ENCODE results near the gene SAXO2.
"Not testable (repeated sequence)": the region's sequence is repeated elsewhere in the genome, so short reads cannot be mapped to it uniquely, and the experiment has no call there.

The SAXO2 gene

DNA sequence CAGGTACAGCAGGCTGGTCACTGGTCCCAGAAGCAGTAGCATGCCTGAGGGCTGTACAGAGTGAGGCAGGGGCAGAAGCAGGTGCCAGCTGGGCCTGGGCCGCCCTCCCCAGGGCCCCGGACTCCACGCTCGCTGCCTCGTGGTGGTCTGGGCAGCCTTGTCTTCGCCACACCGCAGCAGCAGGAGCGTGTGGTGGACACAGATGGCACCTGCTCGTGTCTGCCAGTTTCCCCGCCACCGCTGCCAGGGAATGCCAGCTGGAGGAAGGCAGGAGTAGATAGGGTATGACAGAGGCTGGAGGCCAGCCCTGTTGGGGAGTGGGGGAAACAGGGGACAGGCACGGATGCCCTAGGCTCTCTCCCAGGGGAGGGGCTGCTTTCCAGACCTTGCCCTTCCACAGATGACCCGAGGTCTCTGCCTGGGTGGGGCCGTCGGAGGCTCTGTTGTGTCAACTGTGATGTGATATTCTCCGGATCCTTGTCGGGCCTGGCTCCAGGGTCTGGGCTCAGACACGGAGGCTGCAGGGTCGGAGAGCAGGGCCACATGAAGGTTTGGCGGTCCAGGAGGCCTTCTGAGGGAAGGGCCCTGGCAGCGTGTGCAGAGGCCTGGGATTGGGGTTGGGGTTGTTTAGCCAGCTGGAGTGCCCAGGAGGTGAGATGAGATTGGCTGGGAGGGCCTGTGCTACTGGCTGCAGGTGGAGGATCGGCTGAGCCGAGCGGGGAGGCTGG lies 53.1 kb downstream of the SAXO2 start:
- DNase-seq, result no peak

DNA sequence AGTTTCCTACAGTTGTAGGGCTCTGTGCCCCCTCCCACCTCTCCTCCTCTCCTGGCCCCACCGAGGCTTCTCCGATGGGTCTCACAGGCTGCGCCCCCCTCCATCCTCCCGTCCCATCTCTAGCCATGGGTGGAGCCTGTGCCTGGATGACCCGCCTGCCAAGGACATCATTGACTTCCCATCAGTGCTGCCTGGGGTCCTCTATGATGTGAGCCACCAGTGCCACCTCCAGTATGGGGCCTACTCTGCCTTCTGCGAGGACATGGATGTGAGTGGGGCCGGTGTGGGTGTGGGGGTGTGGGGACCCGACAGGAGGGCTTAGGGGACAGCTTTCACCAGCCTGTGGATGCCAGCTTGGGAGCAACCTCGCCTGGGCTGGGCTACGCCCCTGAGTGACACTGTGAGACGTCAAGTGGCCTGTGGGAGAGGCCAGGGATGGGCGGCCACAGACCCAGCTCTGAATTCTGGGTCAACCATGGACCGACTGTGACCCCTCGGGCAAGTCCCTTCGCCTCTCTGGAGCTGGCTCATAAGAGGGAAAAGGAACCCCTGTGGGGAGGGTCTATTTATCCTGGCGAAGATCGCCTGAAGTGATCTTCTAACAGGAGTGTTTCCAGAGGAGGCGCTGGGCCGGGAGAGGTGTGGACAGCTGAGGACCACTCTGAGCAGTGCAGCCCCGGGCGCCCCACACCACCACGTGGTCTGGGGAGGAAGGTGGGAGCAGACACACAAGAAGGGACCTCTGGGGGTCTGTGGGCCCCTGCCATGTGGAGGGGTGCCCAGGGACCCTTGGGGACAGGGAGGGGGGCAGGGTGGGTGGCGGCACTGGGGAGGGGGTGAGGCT lies 53.9 kb downstream of the SAXO2 start:
- DNase-seq, result not testable (repeated sequence)

DNA sequence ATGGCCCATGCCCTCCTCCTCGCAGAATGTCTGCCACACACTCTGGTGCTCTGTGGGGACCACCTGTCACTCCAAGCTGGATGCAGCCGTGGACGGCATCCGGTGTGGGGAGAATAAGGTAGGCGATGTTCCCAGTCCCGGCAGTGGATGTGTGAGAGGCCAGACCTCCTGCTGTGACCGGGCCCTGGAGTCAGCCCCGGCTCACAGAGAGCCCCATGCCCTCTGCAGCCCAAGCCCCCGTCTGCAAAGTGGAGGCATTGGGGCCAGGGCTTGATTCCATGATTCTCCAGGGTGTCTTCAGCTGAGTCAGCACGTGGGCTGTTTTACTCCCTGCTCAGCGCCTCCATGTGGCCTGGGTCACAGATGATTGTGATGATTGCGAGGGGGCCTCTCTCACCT lies 54.5 kb downstream of the SAXO2 start:
- no peak for DNase-seq

DNA sequence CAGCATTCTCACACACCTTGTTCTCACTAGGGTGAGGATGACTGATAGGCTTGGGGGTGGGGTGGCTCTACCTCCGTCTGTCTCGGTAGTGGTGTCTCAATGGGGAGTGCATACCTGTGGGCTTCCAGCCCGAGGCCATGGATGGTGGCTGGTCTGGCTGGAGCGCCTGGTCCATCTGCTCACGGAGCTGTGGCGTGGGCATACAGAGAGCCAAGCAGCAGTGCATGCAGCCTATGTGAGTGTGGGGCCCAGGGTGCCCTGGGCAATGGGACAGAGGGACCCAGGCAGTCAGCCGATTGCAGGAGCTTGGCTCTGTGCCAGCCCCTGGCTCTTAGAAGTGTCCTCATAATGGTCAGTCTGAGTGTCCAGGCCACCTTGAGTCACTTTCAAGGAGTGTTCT lies 54.9 kb downstream of the SAXO2 start:
- not testable (repeated sequence) for DNase-seq

DNA sequence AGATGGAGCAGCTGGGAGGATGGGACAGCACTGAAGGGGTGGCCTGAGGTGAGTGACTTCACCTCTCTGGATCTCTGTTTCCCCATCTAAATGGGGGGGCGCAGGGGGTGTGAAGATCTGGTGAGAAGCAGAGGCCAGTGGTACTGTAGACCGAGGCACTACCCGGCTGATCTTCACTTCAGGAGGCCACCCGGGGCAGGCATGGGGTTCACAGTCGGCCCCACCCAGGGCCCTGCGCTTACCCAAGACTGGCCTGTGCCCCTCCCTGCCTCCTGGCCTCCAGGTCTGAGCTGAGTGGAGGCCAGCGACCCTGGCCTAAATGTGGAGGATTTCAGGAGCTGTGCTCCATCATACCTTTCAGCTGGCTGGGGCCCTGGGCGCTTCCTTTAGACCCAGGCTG lies 55.7 kb downstream of the SAXO2 start:
- DNase-seq, result not testable (repeated sequence)

DNA sequence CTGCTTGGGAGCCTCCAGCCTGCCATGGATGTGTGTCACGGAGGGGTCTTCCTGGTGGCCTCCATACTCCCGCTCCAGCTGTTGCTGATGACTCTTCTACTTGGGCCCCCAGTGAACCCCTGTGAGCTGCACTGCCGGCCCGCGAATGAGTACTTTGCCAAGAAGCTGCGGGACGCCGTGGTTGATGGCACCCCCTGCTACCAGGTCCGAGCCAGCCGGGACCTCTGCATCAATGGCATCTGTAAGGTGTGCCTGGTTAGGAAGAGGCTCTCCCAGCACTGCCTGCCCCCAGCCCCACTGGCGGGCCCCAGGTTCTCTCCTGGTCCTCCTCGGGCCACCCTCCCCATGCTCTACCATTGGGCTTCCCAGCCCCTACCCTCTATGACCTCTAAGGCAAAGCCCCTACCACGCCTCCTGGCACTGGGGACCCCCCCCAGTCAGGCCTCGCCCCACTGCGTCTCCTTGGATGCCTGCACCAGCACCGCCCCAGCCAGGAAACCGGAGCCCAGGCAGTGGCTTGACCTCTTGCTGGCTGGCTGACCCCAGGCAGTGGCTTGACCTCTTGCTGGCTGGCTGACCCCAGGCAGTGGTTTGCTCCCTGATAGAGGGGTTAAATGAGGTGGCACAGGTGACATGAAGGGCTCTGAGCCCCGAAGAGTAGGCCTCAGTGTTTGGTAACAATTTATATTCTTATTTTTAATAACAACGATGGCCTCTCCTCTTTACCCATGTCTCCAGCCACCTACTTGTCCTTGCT lies 57.1 kb downstream of the SAXO2 start:
- DNase-seq, result not testable (repeated sequence)

DNA sequence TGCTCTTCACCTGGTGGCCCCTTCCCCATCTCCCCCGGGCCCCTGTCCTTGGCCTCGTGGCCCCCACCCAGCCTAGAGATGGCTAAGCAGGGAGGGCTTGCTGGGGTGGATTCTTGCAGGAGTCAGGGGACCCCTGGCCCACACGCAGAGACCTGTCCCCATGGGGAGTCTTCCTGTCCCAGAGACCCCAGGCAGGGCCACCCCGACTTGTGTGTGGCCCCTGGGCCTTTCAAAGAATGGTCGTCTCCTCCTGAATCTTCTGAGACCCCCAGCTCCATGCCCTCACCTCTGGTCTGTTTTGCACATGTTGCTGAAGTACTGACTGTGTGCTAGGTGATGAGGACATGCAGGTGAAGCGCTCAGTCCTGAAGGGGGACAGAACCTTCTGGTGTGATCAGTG lies 58.2 kb downstream of the SAXO2 start:
- DNase-seq, result not testable (repeated sequence)

DNA sequence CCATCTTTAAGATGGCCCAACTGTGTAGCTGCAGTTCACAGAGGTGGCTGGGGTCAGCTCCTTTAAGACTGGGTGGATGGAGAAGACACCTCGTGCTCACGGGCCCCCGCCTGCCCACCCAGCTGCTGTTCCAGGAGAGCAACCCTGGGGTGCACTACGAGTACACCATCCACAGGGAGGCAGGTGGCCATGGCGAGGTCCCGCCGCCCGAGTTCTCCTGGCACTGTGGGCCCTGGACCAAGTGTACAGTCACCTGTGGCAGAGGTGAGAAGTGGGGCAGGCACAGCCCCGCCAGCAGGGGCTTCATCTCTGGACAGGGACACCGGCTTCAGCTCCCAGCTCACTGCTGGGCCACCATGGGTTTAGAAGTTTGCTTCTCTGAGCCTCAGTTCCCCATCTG lies 59.9 kb downstream of the SAXO2 start:
- not testable (repeated sequence) for DNase-seq

DNA sequence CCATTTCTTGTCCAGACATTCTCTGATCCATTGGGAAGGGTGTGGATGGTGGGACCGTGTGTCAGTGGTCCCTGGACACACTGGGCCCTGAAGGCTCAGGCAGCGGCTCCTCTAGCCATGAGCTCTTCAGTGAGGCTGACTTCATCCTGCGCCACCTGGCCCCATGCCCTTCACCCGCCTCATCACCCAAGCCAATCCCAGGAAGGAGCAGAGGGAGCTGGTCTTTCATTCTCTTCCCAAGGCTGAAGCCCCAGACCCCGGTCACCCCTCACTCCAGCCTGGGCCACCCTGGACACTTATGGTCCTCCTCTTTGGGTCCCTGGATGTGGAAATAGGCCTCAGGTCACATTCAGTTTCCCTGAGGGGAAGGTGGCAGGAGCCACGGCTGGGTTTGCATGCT lies 62.2 kb downstream of the SAXO2 start:
- not testable (repeated sequence) for DNase-seq

DNA sequence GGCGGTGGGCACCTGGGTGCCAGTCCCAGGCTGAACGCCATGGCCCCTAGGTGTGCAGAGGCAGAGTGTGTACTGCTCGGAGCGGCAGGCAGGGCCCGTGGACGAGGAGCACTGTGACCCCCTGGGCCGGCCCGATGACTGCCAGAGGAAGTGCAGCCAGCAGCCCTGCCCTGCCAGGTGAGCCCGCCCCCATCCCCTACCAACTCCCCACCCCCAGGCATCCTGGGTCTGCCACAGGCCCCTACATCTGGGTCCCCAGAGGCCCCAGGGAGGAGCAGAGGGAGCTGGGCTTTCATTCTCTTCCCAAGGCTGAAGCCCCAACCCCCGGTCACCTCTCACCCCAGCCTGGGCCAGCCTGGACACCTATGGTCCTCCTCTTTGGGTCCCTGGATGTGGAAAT lies 63.0 kb downstream of the SAXO2 start:
- DNase-seq, result not testable (repeated sequence)

DNA sequence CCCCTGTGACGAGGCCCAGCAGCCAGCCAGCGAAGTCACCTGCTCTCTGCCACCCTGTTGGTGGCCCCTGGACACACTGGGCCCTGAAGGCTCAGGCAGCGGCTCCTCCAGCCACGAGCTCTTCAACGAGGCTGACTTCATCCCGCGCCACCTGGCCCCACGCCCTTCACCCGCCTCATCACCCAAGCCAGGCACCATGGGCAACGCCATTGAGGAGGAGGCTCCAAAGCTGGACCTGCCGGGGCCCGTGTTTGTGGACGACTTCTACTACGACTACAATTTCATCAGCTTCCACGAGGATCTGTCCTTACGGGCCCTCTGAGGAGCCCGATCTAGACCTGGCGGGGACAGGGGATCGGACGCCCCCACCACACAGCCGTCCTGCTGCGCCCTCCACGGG lies 64.3 kb downstream of the SAXO2 start:
- DNase-seq, result not testable (repeated sequence)

DNA sequence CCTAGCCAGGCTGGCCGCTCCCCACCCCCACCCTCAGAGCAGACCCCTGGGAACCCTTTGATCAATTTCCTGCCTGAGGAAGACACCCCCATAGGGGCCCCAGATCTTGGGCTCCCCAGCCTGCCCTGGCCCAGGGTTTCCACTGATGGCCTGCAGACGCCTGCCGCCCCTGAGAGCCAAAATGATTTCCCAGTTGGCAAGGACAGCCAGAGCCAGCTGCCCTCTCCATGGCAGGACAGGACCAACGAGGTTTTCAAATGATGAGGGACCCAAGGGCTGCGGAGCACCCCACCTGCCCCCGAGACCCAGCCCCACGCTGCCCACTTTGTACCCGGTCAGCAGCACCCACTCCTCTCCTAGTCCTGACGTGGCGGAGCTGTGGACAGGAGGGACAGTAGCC lies 64.8 kb downstream of the SAXO2 start:
- not testable (repeated sequence) for DNase-seq

DNA sequence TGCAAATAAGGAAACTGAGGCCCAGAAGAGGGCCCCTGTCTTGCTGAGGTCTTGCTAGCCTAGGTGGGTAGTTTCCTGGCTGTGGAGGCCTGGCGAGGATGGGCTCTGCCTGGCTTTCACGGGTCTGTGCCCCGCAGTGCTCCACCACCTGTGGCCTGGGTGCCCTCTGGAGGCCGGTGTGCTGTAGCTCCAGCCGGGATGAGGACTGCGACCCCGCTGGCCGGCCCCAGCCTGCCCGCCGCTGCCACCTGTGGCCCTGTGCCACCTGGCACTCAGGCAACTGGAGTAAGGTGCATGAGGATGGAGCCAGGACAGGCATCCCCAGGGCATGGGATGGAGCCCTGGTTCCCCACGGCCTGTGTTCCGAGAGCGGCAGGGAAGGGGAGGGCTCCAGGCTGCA lies 66.4 kb downstream of the SAXO2 start:
- not testable (repeated sequence) for DNase-seq

DNA sequence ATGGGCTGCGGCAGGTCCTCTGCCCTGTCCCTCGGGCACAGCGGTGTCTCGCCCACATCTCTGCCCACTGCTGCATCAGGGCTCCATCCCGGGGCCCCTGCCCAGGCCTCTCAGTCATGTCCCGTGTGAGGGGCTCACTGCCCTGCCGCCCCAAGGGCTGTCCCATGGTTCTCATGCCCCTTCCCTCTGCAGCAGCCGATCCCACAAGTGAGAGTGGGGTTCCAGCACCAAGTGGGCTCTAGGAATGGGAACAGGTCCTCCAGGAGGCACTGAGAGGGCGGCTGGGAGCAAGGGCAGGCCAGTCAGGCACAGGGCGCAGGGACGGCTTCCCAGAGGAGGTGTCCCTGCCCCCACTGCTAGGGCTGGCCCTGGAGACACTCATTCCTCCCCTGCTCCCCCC lies 68.3 kb downstream of the SAXO2 start:
- not testable (repeated sequence) for DNase-seq

DNA sequence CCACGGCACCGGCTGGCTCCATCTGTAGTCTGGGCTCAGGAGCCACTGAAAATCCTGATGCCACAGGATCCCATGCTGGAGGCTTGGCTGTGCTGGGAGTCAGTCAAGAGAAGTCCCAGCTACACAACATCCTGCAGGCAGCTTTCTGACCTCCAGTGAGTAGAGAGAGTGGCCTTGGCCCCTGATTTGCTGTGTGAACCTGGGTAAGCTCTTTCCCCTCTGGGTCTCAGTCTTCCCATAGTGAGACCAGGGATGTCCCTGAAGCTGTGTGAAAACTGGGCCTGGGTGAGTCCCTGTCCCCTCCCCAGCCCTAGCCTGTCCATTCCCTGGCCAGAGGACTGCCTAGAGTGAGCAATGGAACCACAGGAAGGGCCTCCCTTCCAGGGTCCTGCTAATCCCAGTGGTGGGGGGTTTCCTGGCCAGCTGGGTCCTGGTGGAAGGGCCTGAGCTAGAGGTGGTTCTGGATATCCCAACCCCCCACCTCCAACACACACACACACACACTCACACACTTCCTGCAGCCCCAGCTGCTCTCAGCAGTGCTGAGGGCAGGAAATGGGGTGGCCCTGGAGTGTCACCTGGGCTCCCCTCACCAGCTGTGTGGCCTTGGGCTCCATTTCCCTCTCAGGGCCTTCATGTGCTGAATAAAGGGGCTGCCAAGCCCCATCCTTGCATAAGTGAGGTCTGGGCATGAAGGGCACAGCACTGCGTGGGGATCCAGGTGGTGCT lies 69.1 kb downstream of the SAXO2 start:
- not testable (repeated sequence) for DNase-seq

DNA sequence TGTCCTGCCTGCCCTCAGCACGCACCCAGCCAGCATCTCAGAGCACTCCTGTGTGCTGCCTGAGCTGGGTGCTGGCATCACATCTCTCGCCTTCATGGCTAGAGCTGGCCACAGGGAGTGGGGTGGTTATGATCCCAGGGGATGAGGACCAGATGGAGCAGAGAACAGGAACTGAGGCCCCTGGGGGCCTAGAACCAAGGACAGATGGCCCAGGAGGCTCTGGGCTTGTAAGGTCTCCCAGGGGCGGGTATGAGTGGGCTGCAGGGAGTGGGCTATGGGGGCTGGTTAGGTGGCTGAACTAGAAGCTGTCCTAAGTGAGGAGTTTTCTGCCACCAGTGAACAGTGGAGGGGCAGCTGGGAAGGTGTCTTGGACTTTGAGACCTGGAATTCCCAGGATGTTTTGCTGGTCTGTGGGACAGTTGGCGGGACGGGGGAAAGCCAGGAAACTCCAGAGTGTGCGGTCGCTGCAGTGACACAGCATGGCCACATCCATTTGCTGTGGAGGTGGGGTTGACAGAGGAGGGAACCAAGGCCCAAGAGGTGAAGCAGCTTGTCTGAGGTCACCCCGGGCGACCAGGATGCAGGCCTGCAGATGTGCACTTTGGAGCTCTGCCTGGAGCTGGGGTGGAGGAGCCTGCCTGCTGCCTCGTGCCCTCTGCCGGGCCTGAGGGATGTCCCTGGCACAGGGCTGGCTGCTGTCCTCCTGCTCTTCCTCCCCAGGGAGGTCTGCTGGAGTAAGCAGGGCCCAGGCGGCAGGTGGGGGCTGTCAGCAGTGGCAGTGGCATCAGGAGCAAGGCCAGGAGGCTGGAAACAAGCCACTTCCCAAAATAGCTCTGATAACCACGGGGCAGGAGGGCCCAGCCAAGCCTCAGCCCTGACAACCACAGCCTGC lies 70.3 kb downstream of the SAXO2 start:
- DNase-seq, result not testable (repeated sequence)

DNA sequence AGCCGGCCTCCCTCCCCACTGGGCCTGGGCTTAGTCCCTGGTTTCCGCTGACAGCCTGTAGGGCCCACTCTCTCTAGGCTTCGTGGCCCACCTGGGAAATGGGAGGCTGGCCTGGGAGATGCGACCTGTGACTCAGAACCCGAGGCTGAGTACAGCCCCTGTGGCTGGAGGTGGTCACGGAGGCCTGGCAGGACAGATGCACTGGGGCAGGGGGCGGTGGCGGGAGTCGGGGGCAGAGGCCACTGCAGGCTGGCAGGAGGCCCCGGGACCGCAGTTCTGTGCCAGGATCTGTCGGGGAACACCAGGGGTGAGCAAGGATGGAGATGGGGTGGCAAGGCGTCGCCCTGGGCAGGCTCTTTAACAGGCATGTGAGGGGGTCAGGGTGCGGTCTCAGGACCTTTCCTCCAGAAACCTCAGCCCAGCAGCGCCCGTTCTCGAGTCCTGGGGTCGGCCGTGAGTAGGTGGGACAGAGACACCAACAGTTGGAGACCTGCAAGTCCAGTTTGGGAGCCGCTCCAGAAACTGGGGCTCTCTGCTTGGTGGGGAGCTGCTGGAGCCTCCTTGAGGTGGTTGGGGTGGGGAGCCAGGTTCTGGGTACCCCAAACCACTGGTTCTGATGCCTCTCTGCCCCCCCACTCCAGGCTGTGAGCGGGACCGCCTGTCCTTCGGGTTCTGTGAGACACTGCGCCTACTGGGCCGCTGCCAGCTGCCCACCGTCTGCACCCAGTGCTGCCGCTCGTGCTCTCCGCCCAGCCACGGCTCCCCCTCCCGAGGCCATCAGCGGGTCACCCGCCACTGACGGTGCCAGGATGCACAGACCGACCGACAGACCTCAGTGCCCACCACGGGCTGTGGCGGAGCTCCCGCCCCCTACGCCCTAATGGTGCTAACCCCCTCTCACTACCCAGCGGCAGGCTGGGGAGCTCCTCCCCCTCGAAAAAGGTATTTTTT lies 71.3 kb downstream of the SAXO2 start:
- DNase-seq, result not testable (repeated sequence)
